Dendritic cell treated with granulocyte-macrophage colony-stimulating factor and Interleukin-4, amounts not matched to agents 40 ng/mL and 50 ng/mL, for 4 days (primary cell): ENCODE results near the gene DENND5A.
A peak's percentile ranks its signal among the peaks of the same experiment; 100 is the strongest.
"Not testable (repeated sequence)": the region's sequence is repeated elsewhere in the genome, so short reads cannot be mapped to it uniquely, and the experiment has no call there.

ENCODE experiments used
- H3K27ac Mint-ChIP-seq: one replicate; pipeline ENCODE4 v1.8.0; 2022; ENCODE audit warnings: mild to moderate bottlenecking, mixed read lengths
- H3K27me3 Mint-ChIP-seq: one replicate; pipeline ENCODE4 v1.8.0; 2022; ENCODE audit warnings: mild to moderate bottlenecking, mixed read lengths
- H3K36me3 Mint-ChIP-seq: one replicate; pipeline ENCODE4 v1.8.0; 2022; ENCODE audit warnings: low read depth, mixed read lengths
- H3K4me1 Mint-ChIP-seq: one replicate; pipeline ENCODE4 v1.8.0; 2022; ENCODE audit warnings: low read depth, mixed read lengths
- H3K4me3 Mint-ChIP-seq: one replicate; pipeline ENCODE4 v1.8.0; 2022; ENCODE audit warnings: mild to moderate bottlenecking, moderate library complexity, mixed read lengths
- H3K9me3 Mint-ChIP-seq: one replicate; pipeline ENCODE4 v1.8.0; 2022; ENCODE audit warnings: mixed read lengths
- intact Hi-C: fragments of 100-400 bp; cut with micrococcal nuclease; formaldehyde crosslinking; loops from one replicate; pipeline ENCODE4 v1.15.0; 2022

The DENND5A gene

GRCh38 chr11:9253086-9253485, 12.1 kb downstream of the DENND5A start:
- H3K4me1 Mint-ChIP-seq, result peaks cover 16% of the 10 kb centered on the region

GRCh38 chr11:9251311-9251710, 13.8 kb downstream of the DENND5A start:
- Mint-ChIP-seq H3K27me3 (no peaks in the 10 kb centered on the region), H3K4me3 (no peak overlapping the region), H3K4me1 (peaks cover 24% of the 10 kb centered on the region), H3K9me3 (no peaks in the 10 kb centered on the region), H3K36me3 (peaks cover 34% of the 10 kb centered on the region), H3K27ac (no peak overlapping the region)
- intact Hi-C loops, result no loop called here

More at GRCh38 chr11:9253086-9253485, 12.1 kb downstream of the DENND5A start:
- intact Hi-C loops, result no loop called here
- no peaks in the 10 kb centered on the region for H3K9me3 Mint-ChIP-seq
- no peak overlapping the region for H3K4me3 Mint-ChIP-seq
- no peaks in the 10 kb centered on the region for H3K27me3 Mint-ChIP-seq
- H3K36me3 Mint-ChIP-seq, result peaks cover 41% of the 10 kb centered on the region
- H3K27ac Mint-ChIP-seq, result peak overlapping the region; percentile 60

- Mint-ChIP-seq H3K4me3 (no peak overlapping the region), H3K4me1 (peaks cover 28% of the 10 kb centered on the region), H3K36me3 (peaks cover 23% of the 10 kb centered on the region), H3K9me3 (no peaks in the 10 kb centered on the region), H3K27me3 (no peaks in the 10 kb centered on the region), H3K27ac (no peak overlapping the region)
- intact Hi-C loops, result no loop called here
These were observed 15.0 kb downstream of the DENND5A start for GRCh38 chr11:9250139-9250582.

- H3K4me3 Mint-ChIP-seq, result no peak overlapping the region
- H3K36me3 Mint-ChIP-seq, result peaks cover 14% of the 10 kb centered on the region
- H3K9me3 Mint-ChIP-seq, result no peaks in the 10 kb centered on the region
- peaks cover 28% of the 10 kb centered on the region for H3K4me1 Mint-ChIP-seq
- H3K27ac Mint-ChIP-seq, result no peak overlapping the region
- H3K27me3 Mint-ChIP-seq, result no peaks in the 10 kb centered on the region
- intact Hi-C loops, result no loop called here
These were observed 15.9 kb downstream of the DENND5A start for GRCh38 chr11:9249252-9249651.

- no peak overlapping the region for H3K27ac Mint-ChIP-seq
- H3K9me3 Mint-ChIP-seq, result no peaks in the 10 kb centered on the region
- H3K27me3 Mint-ChIP-seq, result no peaks in the 10 kb centered on the region
- peaks cover 33% of the 10 kb centered on the region for H3K4me1 Mint-ChIP-seq
- no peak overlapping the region for H3K4me3 Mint-ChIP-seq
- H3K36me3 Mint-ChIP-seq, result peaks cover 6% of the 10 kb centered on the region
- intact Hi-C loops, result no loop called here
These were observed 17.3 kb downstream of the DENND5A start for GRCh38 chr11:9247863-9248262.

- H3K36me3 Mint-ChIP-seq, H3K27me3 Mint-ChIP-seq, intact Hi-C loops, H3K4me3 Mint-ChIP-seq, H3K9me3 Mint-ChIP-seq: not testable (repeated sequence)
- Mint-ChIP-seq H3K4me1 (peaks cover 58% of the 10 kb centered on the region), H3K27ac (peak overlapping the region; percentile 6)
These were observed 28.9 kb downstream of the DENND5A start for GRCh38 chr11:9236242-9236641.

GRCh38 chr11:9232482-9232881, 32.7 kb downstream of the DENND5A start:
- intact Hi-C loops, result no loop called here
- Mint-ChIP-seq H3K9me3 (no peaks in the 10 kb centered on the region), H3K27ac (no peak overlapping the region), H3K4me1 (peaks cover 72% of the 10 kb centered on the region), H3K27me3 (no peaks in the 10 kb centered on the region), H3K36me3 (no peaks in the 10 kb centered on the region), H3K4me3 (no peak overlapping the region)

- no peaks in the 10 kb centered on the region for H3K36me3 Mint-ChIP-seq
- peaks cover 71% of the 10 kb centered on the region for H3K4me1 Mint-ChIP-seq
- H3K27ac Mint-ChIP-seq, result peak overlapping the region; percentile 86
- no peaks in the 10 kb centered on the region for H3K9me3 Mint-ChIP-seq
- H3K4me3 Mint-ChIP-seq, result peak overlapping the region; percentile 61
- intact Hi-C loops, result no loop called here
- H3K27me3 Mint-ChIP-seq, result no peaks in the 10 kb centered on the region
These were observed 33.3 kb downstream of the DENND5A start for GRCh38 chr11:9231848-9232177.

- Mint-ChIP-seq H3K4me3 (peak overlapping the region; percentile 13), H3K9me3 (no peaks in the 10 kb centered on the region), H3K27me3 (no peaks in the 10 kb centered on the region), H3K36me3 (no peaks in the 10 kb centered on the region), H3K4me1 (peaks cover 74% of the 10 kb centered on the region), H3K27ac (peak overlapping the region; percentile 86)
- intact Hi-C loops, result no loop called here
These were observed 34.9 kb downstream of the DENND5A start for GRCh38 chr11:9230296-9230695.

- intact Hi-C loops, result loop anchor here (10.0 kb wide), 1 partner anchor 57 kb away; no protein-coding TSS in a partner anchor
- Mint-ChIP-seq H3K4me1 (peaks cover 79% of the 10 kb centered on the region), H3K27ac (no peak overlapping the region), H3K36me3 (no peaks in the 10 kb centered on the region), H3K27me3 (no peaks in the 10 kb centered on the region), H3K4me3 (no peak overlapping the region), H3K9me3 (no peaks in the 10 kb centered on the region)
These were observed 37.1 kb downstream of the DENND5A start for GRCh38 chr11:9228091-9228490.

GRCh38 chr11:9225748-9226298, 39.3 kb downstream of the DENND5A start:
- Mint-ChIP-seq H3K9me3 (no peaks in the 10 kb centered on the region), H3K4me1 (peaks cover 60% of the 10 kb centered on the region), H3K36me3 (no peaks in the 10 kb centered on the region), H3K27me3 (no peaks in the 10 kb centered on the region), H3K4me3 (no peak overlapping the region), H3K27ac (no peak overlapping the region)
- intact Hi-C loops, result loop anchor here (10.0 kb wide), 1 partner anchor 59 kb away; no protein-coding TSS in a partner anchor

- intact Hi-C loops, result loop anchor here (10.0 kb wide), 1 partner anchor 62 kb away; no protein-coding TSS in a partner anchor
These were observed 42.5 kb downstream of the DENND5A start for GRCh38 chr11:9222654-9223053.

GRCh38 chr11:9220853-9221252, 44.3 kb downstream of the DENND5A start:
- intact Hi-C loops, result loop anchor here (10.0 kb wide), 1 partner anchor 64 kb away; no protein-coding TSS in a partner anchor
- not testable (repeated sequence) for H3K27ac Mint-ChIP-seq, H3K4me3 Mint-ChIP-seq, H3K27me3 Mint-ChIP-seq, H3K36me3 Mint-ChIP-seq, H3K9me3 Mint-ChIP-seq
- peaks cover 36% of the 10 kb centered on the region for H3K4me1 Mint-ChIP-seq

More at GRCh38 chr11:9222654-9223053, 42.5 kb downstream of the DENND5A start:
- H3K27me3 Mint-ChIP-seq, result no peaks in the 10 kb centered on the region
- no peaks in the 10 kb centered on the region for H3K36me3 Mint-ChIP-seq
- no peak overlapping the region for H3K4me3 Mint-ChIP-seq
- no peak overlapping the region for H3K27ac Mint-ChIP-seq
- no peaks in the 10 kb centered on the region for H3K9me3 Mint-ChIP-seq
- H3K4me1 Mint-ChIP-seq, result peaks cover 53% of the 10 kb centered on the region

GRCh38 chr11:9219572-9219971, 45.6 kb downstream of the DENND5A start:
- Mint-ChIP-seq H3K27ac (no peak overlapping the region), H3K9me3 (no peaks in the 10 kb centered on the region), H3K4me1 (peaks cover 33% of the 10 kb centered on the region), H3K4me3 (no peak overlapping the region), H3K27me3 (no peaks in the 10 kb centered on the region), H3K36me3 (no peaks in the 10 kb centered on the region)
- intact Hi-C loops, result no loop called here

- Mint-ChIP-seq H3K27me3 (no peaks in the 10 kb centered on the region), H3K4me3 (no peak overlapping the region)
These were observed 46.0 kb downstream of the DENND5A start for GRCh38 chr11:9219115-9219514.

More at GRCh38 chr11:9219115-9219514, 46.0 kb downstream of the DENND5A start:
- Mint-ChIP-seq H3K4me1 (peaks cover 33% of the 10 kb centered on the region), H3K9me3 (no peaks in the 10 kb centered on the region), H3K36me3 (no peaks in the 10 kb centered on the region), H3K27ac (no peak overlapping the region)
- intact Hi-C loops, result no loop called here
